ENCODE measurements around the gene PADI2.

Gene PADI2

GRCh38 chr1:17119076-17119772 is at the start of gene PADI2:
Gene PADI2, minus strand, starts transcription at chr1:17119451. Its CDS starts 80 bp downstream, at chr1:17119371.
- peak; percentile 77 for DNase-seq

GRCh38 chr1:17168091-17168876 is 49.0 kb upstream of the PADI2 start:
- no peak for DNase-seq

GRCh38 chr1:17167786-17168090 is 48.5 kb upstream of the PADI2 start:
- no peak for DNase-seq

- DNase-seq, result no peak
Measured at GRCh38 chr1:17167041-17167785, 48.0 kb upstream of the PADI2 start.

- no peak for DNase-seq
Measured at GRCh38 chr1:17165823-17166222, 46.6 kb upstream of the PADI2 start.

GRCh38 chr1:17163789-17164666 is 44.8 kb upstream of the PADI2 start:
- DNase-seq, result no peak

- no peak for DNase-seq
Measured at GRCh38 chr1:17163371-17163770, 44.1 kb upstream of the PADI2 start.

- DNase-seq, result no peak
Measured at GRCh38 chr1:17162941-17163340, 43.7 kb upstream of the PADI2 start.

- DNase-seq, result no peak
Measured at GRCh38 chr1:17161926-17162800, 42.9 kb upstream of the PADI2 start.

GRCh38 chr1:17161137-17161740 is 42.0 kb upstream of the PADI2 start:
- DNase-seq, result no peak

- no peak for DNase-seq
Measured at GRCh38 chr1:17158961-17159360, 39.7 kb upstream of the PADI2 start.

GRCh38 chr1:17156108-17156507 is 36.9 kb upstream of the PADI2 start:
- DNase-seq, result no peak

- DNase-seq, result no peak
Measured at GRCh38 chr1:17155257-17155920, 36.1 kb upstream of the PADI2 start.

GRCh38 chr1:17149771-17150170 is 30.5 kb upstream of the PADI2 start:
- no peak for DNase-seq

- DNase-seq, result no peak
Measured at GRCh38 chr1:17148950-17149608, 29.8 kb upstream of the PADI2 start.

- DNase-seq, result no peak
Measured at GRCh38 chr1:17145648-17146047, 26.4 kb upstream of the PADI2 start.

GRCh38 chr1:17143760-17144159 is 24.5 kb upstream of the PADI2 start:
- no peak for DNase-seq

- no peak for DNase-seq
Measured at GRCh38 chr1:17141441-17142197, 22.4 kb upstream of the PADI2 start.

- no peak for DNase-seq
Measured at GRCh38 chr1:17140279-17140678, 21.0 kb upstream of the PADI2 start.

All from stimulated activated CD4-positive, alpha-beta T cell treated with anti-CD3 and anti-CD28 coated beads, Interleukin-15, amount 100 ng/mL, for 24 hours (primary cell).